H1 (cell line): ENCODE measurements around the gene CCDC121. TPM values are rescaled to one million over a fixed set of nuclear protein-coding genes. Genes with fewer than 3 reads are reported as not detected.

Source experiments
- CTCF ChIA-PET: fragments of 300-600 bp; sonication (Branson Sonifier 250); formaldehyde crosslinking; loops from one replicate; lab custom pipeline; 2021; ENCODE audit not compliant: partially characterized antibody; lab: Charles Lee
- POLR2A ChIA-PET: fragments of 300-600 bp; sonication (Branson Sonifier 250); formaldehyde crosslinking; loops from one replicate; lab custom pipeline; 2021; ENCODE audit warnings: inconsistent platforms; ENCODE audit not compliant: partially characterized antibody; lab: Charles Lee
- DNase-seq, 2 experiments: peaks; one replicate each; pipeline versions ENCODE4 v3.0.0 to v3.0.0-alpha.2; 2010 to 2022; ENCODE audit warnings: low spot score in 2 of 2, low read depth in 1 of 2, mixed read lengths in 1 of 2
- FAIRE-seq: peaks from 2 replicates; lab custom pipeline; 2011; peaks lifted over from hg19 to GRCh38; lab: Jason Lieb, UNC
- H2AFZ ChIP-seq: 2 replicates; pipeline ENCODE4 v1.8.1; 2012; ENCODE audit warnings: low read length, inconsistent platforms
- H2AK5ac ChIP-seq: 2 replicates; pipeline ENCODE4 v1.6.1; 2013; ENCODE audit warnings: low read depth, low read length
- H2BK120ac ChIP-seq: replicated peaks from 2 replicates; pipeline ENCODE3; 2013; ENCODE audit warnings: low read depth, low read length, inconsistent platforms
- H2BK12ac ChIP-seq: 2 replicates; pipeline ENCODE4 v1.6.1; 2013; ENCODE audit warnings: low read depth, low read length
- H2BK15ac ChIP-seq: 2 replicates; pipeline ENCODE4 v1.6.1; 2013; ENCODE audit warnings: low read length
- H2BK20ac ChIP-seq: 2 replicates; pipeline ENCODE4 v1.6.1; 2013; ENCODE audit warnings: low read length
- H2BK5ac ChIP-seq: 2 replicates; pipeline ENCODE4 v1.6.1; 2013; ENCODE audit warnings: low read depth, low read length
- H3K14ac ChIP-seq: 2 replicates; pipeline ENCODE4 v1.6.1; 2013; ENCODE audit warnings: inconsistent platforms; ENCODE audit not compliant: insufficient read length
- H3K18ac ChIP-seq: 2 replicates; pipeline ENCODE4 v1.6.1; 2013; ENCODE audit warnings: low read length; ENCODE audit errors: extremely low read depth
- H3K23ac ChIP-seq: 2 replicates; pipeline ENCODE4 v1.6.1; 2013; ENCODE audit warnings: inconsistent platforms; ENCODE audit not compliant: insufficient read length
- H3K23me2 ChIP-seq: 2 replicates; pipeline ENCODE4 v1.6.1; 2013; ENCODE audit warnings: low read depth, low read length
- H3K27ac ChIP-seq: 2 replicates; pipeline ENCODE4 v1.6.1; 2011; ENCODE audit warnings: low read depth, low read length, inconsistent platforms
- H3K27me3 ChIP-seq, 4 experiments: replicated peaks in 1 of 4; 1 replicate in 1 of 4; 2 replicates in 3 of 4; pipeline versions ENCODE4 v1.6.1 to v1.8.1; 2011 to 2013; ENCODE audit warnings: low read length in 3 of 4, mild to moderate bottlenecking in 3 of 4, inconsistent platforms in 2 of 4, mixed read lengths in 2 of 4, moderate library complexity in 1 of 4; ENCODE audit not compliant: control insufficient read depth in 3 of 4, insufficient read depth in 3 of 4; ENCODE audit errors: extremely low read depth in 1 of 4
- H3K36me3 ChIP-seq, 4 experiments: 2 replicates each; pipeline versions ENCODE4 v1.6.1 to v1.8.1; 2011 to 2013; ENCODE audit warnings: mild to moderate bottlenecking in 4 of 4, low read length in 3 of 4, moderate library complexity in 2 of 4, control low read depth in 1 of 4, inconsistent platforms in 1 of 4; ENCODE audit not compliant: insufficient read depth in 4 of 4, control insufficient read depth in 2 of 4
- H3K4ac ChIP-seq: replicated peaks from 2 replicates; pipeline ENCODE3; 2013; ENCODE audit warnings: low read length, low read depth, mixed read lengths, inconsistent platforms; ENCODE audit not compliant: insufficient read length
- H3K4me1 ChIP-seq, 4 experiments: replicated peaks in 1 of 4; 1 replicate in 1 of 4; 2 replicates in 3 of 4; pipeline versions ENCODE4 v1.6.1 to v1.8.1; 2011 to 2013; ENCODE audit warnings: low read length in 3 of 4, inconsistent platforms in 2 of 4, mixed read lengths in 1 of 4; ENCODE audit not compliant: insufficient read depth in 4 of 4, control insufficient read depth in 3 of 4
- H3K4me2 ChIP-seq, 2 experiments: 2 replicates each; pipeline versions ENCODE4 v1.6.1 to v1.8.1; 2011 to 2013; ENCODE audit warnings: low read depth in 2 of 2, low read length in 2 of 2, control low read depth in 1 of 2, inconsistent platforms in 1 of 2, mild to moderate bottlenecking in 1 of 2; ENCODE audit not compliant: insufficient read depth in 1 of 2
- H3K4me3 ChIP-seq, 4 experiments: fragments of 200-600, 300-600 bp in 1 of 4; sonication (generic), shearing (Covaris generic), sonication (Bioruptor Twin) in 1 of 4; 2 replicates each; pipeline versions ENCODE4 v1.5.1 to v1.8.1; 2011 to 2016; ENCODE audit warnings: low read length in 4 of 4, low read depth in 3 of 4, control low read depth in 2 of 4, inconsistent platforms in 2 of 4, mild to moderate bottlenecking in 2 of 4, mixed read lengths in 1 of 4, moderate library complexity in 1 of 4; ENCODE audit not compliant: insufficient read depth in 2 of 4; ENCODE audit errors: extremely low read depth in 1 of 4
- H3K56ac ChIP-seq: replicated peaks from 2 replicates; pipeline ENCODE3; 2013; ENCODE audit warnings: low read depth, mild to moderate bottlenecking, mixed read lengths, low read length, inconsistent platforms; ENCODE audit not compliant: insufficient read length
- H3K79me1 ChIP-seq: 2 replicates; pipeline ENCODE4 v1.6.1; 2013; ENCODE audit warnings: low read depth, low read length, control low read depth
- H3K79me2 ChIP-seq, 2 experiments: 2 replicates each; pipeline versions ENCODE4 v1.6.1 to v1.8.1; 2012 to 2013; ENCODE audit warnings: low read length in 2 of 2, mild to moderate bottlenecking in 2 of 2, inconsistent platforms in 1 of 2; ENCODE audit not compliant: insufficient read depth in 2 of 2, control insufficient read depth in 1 of 2
- H3K9ac ChIP-seq, 4 experiments: replicated peaks in 1 of 4; 1 replicate in 1 of 4; 2 replicates in 3 of 4; pipeline versions ENCODE4 v1.6.1 to v1.8.1; 2011 to 2013; ENCODE audit warnings: low read depth in 3 of 4, low read length in 3 of 4, control low read depth in 2 of 4, mild to moderate bottlenecking in 2 of 4, moderate library complexity in 2 of 4, inconsistent platforms in 1 of 4; ENCODE audit errors: extremely low read depth in 1 of 4
- H3K9me3 ChIP-seq, 2 experiments: 2 replicates each; pipeline versions ENCODE4 v1.6.1 to v1.8.1; 2012 to 2013; ENCODE audit warnings: mild to moderate bottlenecking in 2 of 2, moderate library complexity in 2 of 2, control low read depth in 1 of 2, inconsistent platforms in 1 of 2, low read depth in 1 of 2, low read length in 1 of 2, mixed read lengths in 1 of 2; ENCODE audit not compliant: insufficient read depth in 2 of 2
- H4K20me1 ChIP-seq, 2 experiments: replicated peaks in 1 of 2; 2 replicates each; pipeline versions ENCODE3 to v1.8.1; 2011 to 2013; ENCODE audit warnings: inconsistent platforms in 2 of 2, low read length in 2 of 2, mild to moderate bottlenecking in 1 of 2; ENCODE audit not compliant: insufficient read depth in 2 of 2, control insufficient read depth in 1 of 2
- H4K5ac ChIP-seq: 2 replicates; pipeline ENCODE4 v1.6.1; 2013; ENCODE audit warnings: low read length, low read depth, mixed read lengths, inconsistent platforms; ENCODE audit not compliant: insufficient read length
- H4K8ac ChIP-seq: 2 replicates; pipeline ENCODE4 v1.8.0; 2013; ENCODE audit warnings: mild to moderate bottlenecking, moderate library complexity, low read length, inconsistent platforms; ENCODE audit not compliant: insufficient read depth; ENCODE audit errors: extremely low read depth
- H4K91ac ChIP-seq: replicated peaks from 2 replicates; pipeline ENCODE3; 2013; ENCODE audit warnings: low read length, mixed read lengths, inconsistent platforms; ENCODE audit not compliant: insufficient read length
- ATF3 ChIP-seq: IDR thresholded peaks from 2 replicates; pipeline ENCODE4 v1.6.1; 2011; ENCODE audit warnings: low read depth, mild to moderate bottlenecking, low read length; ENCODE audit not compliant: insufficient read depth
- CBX5 ChIP-seq: fragments of 300-800, 300-1000 bp; sonication (generic); IDR thresholded peaks from 2 replicates; pipeline ENCODE4 v1.7.1; 2016; ENCODE audit warnings: antibody characterized with exemption, low read length, low read depth
- WGBS, 2 experiments: shearing (Covaris generic) in 1 of 2; methylation state at CpG; one replicate each; pipeline versions ENCODE4 v1.1.6 to v1.1.7; 2013 to 2015; ENCODE audit warnings: low lambda C conversion rate in 2 of 2, mixed read lengths in 2 of 2, inconsistent platforms in 1 of 2, low coverage in 1 of 2, missing lambda C conversion rate in 1 of 2; ENCODE audit not compliant: insufficient replicate concordance in 2 of 2, insufficient coverage in 1 of 2, insufficient read length in 1 of 2; ENCODE audit errors: extremely low coverage in 1 of 2, missing lambda C conversion rate in 1 of 2; 5-methylcytosine and 5-hydroxymethylcytosine counted together
- polyA plus RNA-seq, 7 experiments: library from polyadenylated mRNA; depleted of rRNA in 3 of 7; stranded (reverse) in 5 of 7; unstranded in 2 of 7; fragments of >200 nt in 5 of 7; fragments of 200-250 nt in 2 of 7; gene quantifications; 1 replicate in 5 of 7; 2 replicates in 1 of 7; 4 replicates in 1 of 7; pipeline versions ENCODE4 v1.2.1 to v1.2.3, GENCODE V29; 2011 to 2013; ENCODE audit warnings: missing spikeins in 2 of 7, mixed read lengths in 2 of 7
- total RNA-seq: library from RNA; stranded (reverse); fragmentation: NEBNext Ultra II Directional; extraction: Animal tissue kit (Norgen Biotek cat#: 25700); gene quantifications from 2 replicates; pipeline ENCODE4 v1.2.1, GENCODE V29; 2021

Gene CCDC121
- total and polyA plus RNA-seq, 2 of the 8 experiments (the other 6 are each of a cell fraction or from before 2014, with no cell fraction given) = 0.68 to 1.5 TPM

DNA sequence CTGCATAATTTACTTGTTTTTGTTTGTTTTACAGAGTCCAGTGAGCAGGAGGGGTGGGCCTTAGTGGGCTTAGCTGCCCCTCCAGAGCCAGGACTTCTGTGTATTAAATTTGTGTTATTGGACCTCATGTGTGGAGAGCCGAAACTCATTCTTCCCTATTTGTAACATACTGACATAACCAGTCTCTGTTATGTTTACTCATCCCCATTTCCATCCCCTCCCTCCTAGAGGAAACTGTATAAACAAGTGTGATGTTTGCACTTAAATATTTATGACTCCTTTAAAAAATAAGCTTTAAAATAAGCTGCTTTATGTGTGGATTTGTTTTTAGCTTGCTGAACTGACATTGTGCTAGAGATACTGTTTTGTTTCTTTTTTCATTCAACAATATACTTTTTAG, 32.2 kb downstream of the CCDC121 start:
- Histone ChIP-seq H3K4ac (no peak overlapping the region), H2BK120ac (no peak overlapping the region), H3K18ac (no peak overlapping the region), H2BK12ac (no peak overlapping the region), H2BK20ac (no peak overlapping the region), H2BK5ac (no peak overlapping the region), H4K20me1 (no peaks in the 10 kb centered on the region), H3K56ac (no peak overlapping the region), H3K79me1 (peaks cover 4% of the 10 kb centered on the region), H3K4me2 (no peak overlapping the region), H3K4me3 (no peak overlapping the region), H2AFZ (no peak overlapping the region), H4K91ac (no peak overlapping the region), H3K9me3 (peaks cover 6 to 25% of the 10 kb centered on the region in 2 experiments; a peak in 3 of 4 replicates), H3K23ac (no peak overlapping the region), H4K5ac (no peak overlapping the region), H3K79me2 (peaks cover 17 to 47% of the 10 kb centered on the region in 2 experiments), H2BK15ac (no peak overlapping the region), H3K9ac (no peak overlapping the region), H3K36me3 (peaks cover 2 to 21% (median 7%) of the 10 kb centered on the region in 4 experiments), H3K14ac (no peak overlapping the region), H3K4me1 (no peaks in the 10 kb centered on the region), H3K23me2 (no peaks in the 10 kb centered on the region), H2AK5ac (no peak overlapping the region), H3K27ac (no peak overlapping the region), H4K8ac (no peak overlapping the region), H3K27me3 (no peaks in the 10 kb centered on the region)
- TF ChIP-seq ATF3 = no peak
- no peak for TF ChIP-seq CBX5
- no peak for FAIRE-seq
- ChIA-PET CTCF (interaction anchor here (1.2 to 1.4 kb wide), 2 partner anchors 11 to 35 kb away, joined by 3 read pairs; no protein-coding TSS in a partner anchor), POLR2A (no interaction called here)
- 95% methylated on average over 1 of the region's 1 CpG; no CpG with 5 or more reads in 1 of the 2 experiments for WGBS, 2 experiments
- no peak for DNase-seq
